ENCODE data around the gene ATOX1. TPM values are rescaled to one million over a fixed set of nuclear protein-coding genes. Genes with fewer than 3 reads are reported as not detected.

Gene ATOX1
- total and polyA plus RNA-seq, 7 donors = 28.7 to 99.1 (median 46.9) TPM

DNA sequence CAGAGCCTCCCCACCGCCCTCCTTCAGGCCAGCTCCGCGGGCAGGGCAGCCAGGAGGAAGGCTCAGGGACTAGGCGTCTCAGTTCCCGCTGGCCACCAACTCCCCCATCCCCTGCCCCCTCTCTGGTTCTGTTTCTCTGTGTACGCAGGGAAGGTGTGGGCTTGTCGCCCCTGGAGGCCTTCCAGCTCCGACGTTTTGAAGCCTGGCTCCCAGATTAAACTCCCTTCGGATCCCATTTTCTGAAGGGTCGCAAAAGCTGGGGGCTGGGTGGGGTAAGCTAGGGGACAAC lies 346 bp downstream of the ATOX1 start:
- intact Hi-C loops (cut with DNase I) = no loop called here
- DNase-seq (no peak), ATAC-seq (peak; percentile 34 to 65 (median 52))

DNA sequence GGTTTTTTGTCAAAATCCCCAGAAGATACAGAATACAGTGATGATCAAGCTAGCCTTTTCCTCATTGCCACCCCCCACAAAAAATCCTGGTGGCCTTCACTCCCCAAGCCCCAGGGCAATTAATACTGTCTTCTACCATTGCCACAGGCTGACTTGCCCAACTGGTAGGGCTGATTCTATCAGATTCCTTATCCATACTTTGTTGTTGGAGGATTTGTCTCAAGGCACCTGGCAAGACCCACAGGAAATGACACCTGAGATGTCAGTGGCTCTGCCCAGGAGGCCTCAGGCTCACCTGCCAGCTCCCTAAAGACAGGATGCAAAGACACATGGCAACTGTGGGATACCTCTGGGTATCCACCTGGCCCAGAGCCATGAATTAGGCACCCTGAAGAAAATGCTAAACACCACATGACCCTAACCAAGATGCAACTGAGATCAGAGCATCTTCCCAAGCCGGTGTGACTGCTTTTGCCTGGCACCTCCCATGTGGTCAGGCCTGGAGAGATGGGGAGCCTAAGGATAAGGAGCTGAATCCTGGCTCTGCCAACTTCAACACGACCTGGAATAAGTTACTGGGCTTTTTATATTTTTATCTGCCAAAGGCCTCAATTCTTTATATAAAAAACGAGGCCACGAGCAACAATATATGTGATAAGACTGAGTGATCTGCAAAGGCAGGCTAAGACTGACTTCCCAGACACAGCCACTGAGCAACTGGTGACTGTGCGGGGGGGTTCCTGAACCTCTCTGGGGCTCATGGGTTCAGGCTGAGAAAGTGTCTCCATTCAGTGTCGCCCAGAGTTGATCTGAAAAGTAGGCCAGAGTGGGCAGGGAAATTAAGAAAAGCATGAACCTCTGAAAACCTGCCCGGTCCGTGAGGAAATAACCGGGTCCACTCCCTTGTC lies 944 bp downstream of the ATOX1 start:
- ATAC-seq (peak; percentile 11 to 36 (median 26)), DNase-seq (no peak)
- 17 to 30% (median 21%) methylated on average over 9 of the region's 9 CpGs for WGBS, 3 donors
- Histone ChIP-seq H3K36me3 (ENCODE audit: insufficient read depth in 1 of 2, low read depth in 1 of 2) (no peaks in the 10 kb centered on the region), H3K4me3 (peak overlapping the region; percentile 80), H3K27me3 (ENCODE audit: insufficient read depth in 3 of 3, low read length in 2 of 3) (no peaks in the 10 kb centered on the region), H3K27ac (peak overlapping the region; percentile 80), H3K9me3 (no peaks in the 10 kb centered on the region), H3K4me1 (peaks cover 11% of the 10 kb centered on the region)
- intact Hi-C loops (cut with DNase I) = no loop called here
- no peak for TF ChIP-seq CTCF (IDR thresholded peaks at IDR 0.05)

More for the DNA sequence above, 346 bp downstream of the ATOX1 start:
- Histone ChIP-seq H3K36me3 (ENCODE audit: insufficient read depth in 1 of 2, low read depth in 1 of 2) (no peaks in the 10 kb centered on the region), H3K4me1 (peaks cover 11% of the 10 kb centered on the region), H3K9me3 (no peaks in the 10 kb centered on the region), H3K27ac (peak overlapping the region; percentile 80), H3K27me3 (ENCODE audit: insufficient read depth in 3 of 3, low read length in 2 of 3) (no peaks in the 10 kb centered on the region), H3K4me3 (peak overlapping the region; percentile 80)
- WGBS, 3 donors = 0 to 1% (median 1%) methylated on average over 11 of the region's 11 CpGs
- no peak for TF ChIP-seq CTCF (IDR thresholded peaks at IDR 0.05)

- H3K36me3 ChIP-seq (ENCODE audit: insufficient read depth in 1 of 2, low read depth in 1 of 2) = no peaks in the 10 kb centered on the region
- H3K9me3 ChIP-seq = no peaks in the 10 kb centered on the region
- DNase-seq (no peak), ATAC-seq (no peak)
- H3K27me3 ChIP-seq (ENCODE audit: insufficient read depth in 3 of 3, low read length in 2 of 3) = no peaks in the 10 kb centered on the region
- no peak overlapping the region for H3K4me3 ChIP-seq
- peaks cover 11% of the 10 kb centered on the region for H3K4me1 ChIP-seq
- no peak overlapping the region for H3K27ac ChIP-seq
- 47 to 76% (median 62%) methylated on average over 3 of the region's 3 CpGs for WGBS, 3 donors
- intact Hi-C loops (cut with DNase I) = no loop called here
- TF ChIP-seq CTCF (IDR thresholded peaks at IDR 0.05) = no peak
Measured at GRCh38 chr5:151755383-151755782, 3.0 kb downstream of the ATOX1 start.

DNA sequence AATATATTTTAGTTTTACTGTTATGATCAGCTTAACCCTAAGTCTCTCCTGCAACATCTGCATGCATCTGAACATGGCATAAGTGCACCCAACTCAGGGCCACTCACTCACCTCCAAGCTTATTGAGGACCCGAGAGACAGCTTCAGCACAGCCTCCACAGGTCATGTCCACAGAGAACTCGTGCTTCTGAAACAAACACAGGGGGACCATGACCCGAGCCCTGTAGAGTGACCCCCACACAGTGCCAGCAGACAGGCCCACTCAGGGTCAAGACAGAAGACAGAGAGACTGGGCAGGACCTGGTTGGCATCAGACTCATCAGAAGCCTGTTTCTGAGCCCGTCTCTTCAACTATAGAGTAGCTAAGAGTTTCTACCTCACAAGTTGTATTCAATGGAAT lies 6.8 kb downstream of the ATOX1 start:
- TF ChIP-seq CTCF (IDR thresholded peaks at IDR 0.05) = no peak
- DNase-seq = no peak
- WGBS, 3 donors = 93 to 95% (median 94%) methylated on average over 4 of the region's 4 CpGs
- no peaks in the 10 kb centered on the region for H3K9me3 ChIP-seq
- H3K27ac ChIP-seq = no peak overlapping the region
- no peaks in the 10 kb centered on the region for H3K27me3 ChIP-seq (ENCODE audit: insufficient read depth in 3 of 3, low read length in 2 of 3)
- intact Hi-C loops (cut with DNase I) = no loop called here
- H3K36me3 ChIP-seq (ENCODE audit: insufficient read depth in 1 of 2, low read depth in 1 of 2) = peaks cover 0 to 3% of the 10 kb centered on the region in 2 donors
- ATAC-seq = peak in 1 of 4 donors; percentile 26
- H3K4me3 ChIP-seq = no peak overlapping the region
- H3K4me1 ChIP-seq = no peaks in the 10 kb centered on the region

Data from psoas muscle (tissue), 8 donors.